H7 (cell line): ENCODE results near the gene PRR33. TPM values are rescaled to one million over a fixed set of nuclear protein-coding genes. Genes with fewer than 3 reads are reported as not detected.

ENCODE experiments used
- DNase-seq: peaks from one replicate; pipeline ENCODE4 v3.0.0; 2012
- H3K27me3 ChIP-seq: 2 replicates; pipeline ENCODE4 v1.6.0; 2011; ENCODE audit warnings: mild to moderate bottlenecking, low read length; ENCODE audit not compliant: control insufficient read depth, insufficient read depth
- H3K36me3 ChIP-seq: replicated peaks from 2 replicates; pipeline ENCODE4 v1.5.1; 2011; ENCODE audit warnings: low read length; ENCODE audit not compliant: control insufficient read depth, insufficient read depth
- H3K4me3 ChIP-seq: 2 replicates; pipeline ENCODE4 v1.5.1; 2011; ENCODE audit warnings: low read depth, mild to moderate bottlenecking, control low read depth, low read length, moderate library complexity; ENCODE audit not compliant: insufficient read depth
- total RNA-seq: library from RNA; depleted of rRNA; stranded (reverse); fragments of >200 nt; shearing (Covaris generic); gene quantifications from 2 replicates; pipeline ENCODE4 v1.2.3, GENCODE V29; 2014

PRR33 gene
- total RNA-seq, 1 experiment from 2014 or later, result not detected

DNA sequence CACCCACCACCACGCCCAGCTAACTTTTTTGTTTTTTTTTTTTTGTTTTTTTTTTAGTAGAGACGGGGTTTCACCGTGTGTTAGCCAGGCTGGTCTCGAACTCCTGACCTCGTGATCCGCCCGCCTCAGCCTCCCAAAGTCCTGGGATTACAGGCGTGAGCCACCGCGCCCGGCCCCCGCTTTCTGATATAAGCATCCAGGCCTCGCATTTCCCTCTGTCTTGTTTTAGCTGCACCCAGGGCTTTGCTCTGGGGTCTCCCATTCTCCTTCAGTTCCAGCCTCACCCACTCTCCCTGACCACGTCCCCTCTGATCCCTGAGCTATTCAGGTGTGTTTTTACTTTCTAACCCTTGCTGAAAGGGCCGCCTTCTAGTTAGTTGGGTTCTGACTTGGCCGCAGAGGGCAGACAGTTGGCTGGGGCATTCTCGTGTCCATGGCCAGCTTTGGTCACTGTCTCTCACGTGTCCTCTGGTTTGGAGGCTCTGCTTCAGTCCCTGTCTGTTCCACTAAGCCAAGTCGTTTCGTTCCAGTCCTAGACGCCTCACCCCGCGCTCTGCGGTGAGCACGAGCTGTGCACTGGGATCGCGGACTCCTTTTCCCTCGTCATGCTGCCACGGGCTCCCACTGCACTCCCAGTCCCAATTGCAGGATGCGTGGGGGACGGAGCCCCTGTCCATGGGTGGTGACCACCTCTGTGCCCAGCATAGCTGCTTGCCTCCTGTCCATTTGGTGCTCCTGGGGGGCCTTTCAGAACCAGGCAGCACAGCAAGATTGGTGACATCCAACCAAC, 21.8 kb upstream of the PRR33 start:
- H3K27me3 ChIP-seq, result no peaks in the 10 kb centered on the region
- H3K4me3 ChIP-seq, result no peak overlapping the region
- DNase-seq, result peak; percentile 40
- no peaks in the 10 kb centered on the region for H3K36me3 ChIP-seq

DNA sequence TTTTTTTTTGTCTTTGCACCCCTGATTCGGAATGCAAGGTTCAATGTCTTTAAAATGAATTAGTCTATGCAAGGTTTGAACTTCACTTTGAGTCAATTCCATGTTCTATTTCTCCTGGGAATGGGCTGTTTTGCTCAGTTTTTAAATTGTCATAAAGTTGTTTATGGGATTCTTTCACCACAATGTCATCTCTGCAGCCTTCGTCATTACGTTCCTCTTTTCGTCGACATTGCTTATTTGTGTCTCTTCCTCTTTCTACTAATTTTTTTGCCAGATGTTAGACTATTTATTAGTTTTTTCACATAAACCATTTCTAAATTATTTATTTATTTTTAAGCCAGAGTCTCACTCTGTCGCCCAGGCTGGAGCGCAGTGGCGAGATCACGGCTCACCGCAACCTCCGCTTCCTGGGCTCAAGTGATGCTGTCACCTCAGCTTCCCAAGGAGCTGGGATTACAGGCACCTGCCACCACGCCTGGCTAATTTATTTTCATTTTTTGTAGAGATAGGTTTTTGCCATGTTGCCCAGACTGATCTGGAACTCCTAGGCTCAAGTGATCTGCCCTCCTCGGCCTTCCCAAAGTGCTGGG, 20.7 kb upstream of the PRR33 start:
- H3K36me3 ChIP-seq, result no peaks in the 10 kb centered on the region

DNA sequence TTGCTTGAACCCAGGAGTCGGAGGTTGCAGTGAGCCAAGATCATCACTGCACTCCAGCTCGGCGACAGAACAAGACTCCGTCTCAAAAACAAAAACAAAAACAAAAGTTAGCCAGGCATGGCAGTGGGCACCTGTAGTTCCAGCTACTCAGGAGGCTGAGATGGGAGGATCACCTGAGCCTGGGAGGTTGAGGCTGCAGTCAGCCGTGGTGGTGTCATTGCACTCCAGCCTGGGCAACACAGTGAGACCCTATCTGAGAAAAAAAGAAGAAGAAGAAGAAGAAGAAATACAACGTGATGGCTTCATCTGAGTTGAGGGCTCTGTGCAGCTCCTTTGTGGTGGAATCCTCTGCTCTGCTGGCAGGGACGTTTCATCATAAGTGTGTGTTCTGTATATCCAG, 17.8 kb upstream of the PRR33 start:
- no peak for DNase-seq
- Histone ChIP-seq H3K27me3 (no peaks in the 10 kb centered on the region), H3K36me3 (no peaks in the 10 kb centered on the region), H3K4me3 (no peak overlapping the region)

More for the DNA sequence above, 20.7 kb upstream of the PRR33 start:
- Histone ChIP-seq H3K4me3 (no peak overlapping the region), H3K27me3 (no peaks in the 10 kb centered on the region)
- DNase-seq, result no peak

DNA sequence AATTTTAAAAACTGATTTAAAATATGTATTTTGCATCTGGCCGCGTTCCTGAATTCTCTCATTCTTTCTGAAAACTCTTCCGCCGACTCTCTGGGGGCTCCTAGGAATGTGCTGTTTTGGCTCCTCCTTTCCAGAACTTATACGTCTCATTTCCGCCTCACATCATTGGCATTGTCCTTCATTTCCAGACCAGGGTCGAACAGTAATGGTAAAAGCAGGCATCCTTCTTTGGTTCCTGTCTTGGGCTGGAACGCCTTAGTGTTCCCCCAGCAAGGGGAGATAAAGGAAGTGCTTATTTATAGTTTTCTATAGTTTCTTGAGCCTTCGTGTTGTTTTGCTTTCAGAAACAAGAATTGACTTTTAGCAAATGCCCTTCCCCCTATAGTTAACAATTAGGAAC, 16.9 kb upstream of the PRR33 start:
- no peaks in the 10 kb centered on the region for H3K27me3 ChIP-seq

DNA sequence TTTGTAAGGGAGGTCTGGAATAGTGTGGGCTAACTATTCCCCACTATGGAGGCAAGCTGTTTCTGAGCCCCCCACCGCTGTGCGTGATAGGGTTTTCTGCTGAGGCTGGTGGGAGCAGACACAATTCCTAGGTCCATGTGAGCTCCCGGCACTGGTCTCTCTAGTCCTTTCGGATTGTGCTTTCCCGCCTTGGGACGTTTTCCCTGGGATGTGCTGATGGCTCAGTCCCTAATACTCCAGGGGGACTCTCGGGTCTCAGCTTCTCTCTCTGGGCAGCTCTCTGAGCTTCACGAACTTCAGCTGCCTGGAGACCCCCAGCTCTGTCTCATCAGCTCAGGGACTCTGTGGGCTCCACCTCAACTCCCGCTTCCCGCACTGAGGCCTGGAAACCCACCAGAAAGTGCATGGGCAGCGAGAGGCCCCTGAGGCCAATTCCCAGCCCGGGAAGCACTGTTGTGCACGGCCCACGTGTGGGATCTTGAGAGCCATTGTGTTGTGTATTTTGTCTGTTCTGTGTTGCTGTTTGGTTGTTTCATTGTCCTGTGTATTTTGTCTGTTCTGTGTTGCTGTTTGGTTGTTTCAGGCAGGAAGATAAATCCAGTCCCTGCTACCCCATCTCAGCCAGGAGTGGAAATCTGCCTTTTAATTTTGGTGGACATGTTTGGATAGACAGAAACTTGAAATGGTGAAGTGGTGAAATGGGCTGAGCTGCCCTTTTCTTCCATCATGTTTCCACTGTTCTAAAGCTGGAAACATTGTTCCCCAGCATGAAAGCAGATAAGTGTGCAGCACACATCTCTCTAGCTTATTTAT, 15.1 kb upstream of the PRR33 start:
- Histone ChIP-seq H3K36me3 (no peaks in the 10 kb centered on the region), H3K27me3 (no peaks in the 10 kb centered on the region), H3K4me3 (no peak overlapping the region)
- DNase-seq, result peak; percentile 44

More for the DNA sequence above, 16.9 kb upstream of the PRR33 start:
- H3K4me3 ChIP-seq, result no peak overlapping the region
- DNase-seq, result peak; percentile 36
- no peaks in the 10 kb centered on the region for H3K36me3 ChIP-seq

DNA sequence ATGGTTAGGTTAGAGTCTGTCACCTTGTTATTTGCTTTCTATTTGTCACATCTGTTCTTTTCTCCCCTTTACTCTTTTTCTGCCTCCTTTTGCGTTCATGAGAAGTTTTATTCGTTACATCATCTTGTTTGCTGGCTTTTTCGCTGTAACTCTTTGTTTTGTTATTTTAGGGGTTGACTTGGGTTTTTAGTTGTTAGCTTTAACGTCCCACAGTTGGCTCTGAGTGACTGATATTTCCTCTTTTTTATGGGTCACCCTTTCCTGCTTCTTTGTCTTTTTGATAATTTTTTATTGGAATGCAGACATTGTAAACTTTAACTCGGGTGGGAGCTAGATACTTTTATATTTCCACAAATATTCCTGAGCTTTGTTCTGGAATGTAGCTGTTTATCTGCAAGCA, 14.5 kb upstream of the PRR33 start:
- H3K36me3 ChIP-seq, result no peaks in the 10 kb centered on the region
- H3K27me3 ChIP-seq, result no peaks in the 10 kb centered on the region
- DNase-seq, result no peak
- no peak overlapping the region for H3K4me3 ChIP-seq

DNA sequence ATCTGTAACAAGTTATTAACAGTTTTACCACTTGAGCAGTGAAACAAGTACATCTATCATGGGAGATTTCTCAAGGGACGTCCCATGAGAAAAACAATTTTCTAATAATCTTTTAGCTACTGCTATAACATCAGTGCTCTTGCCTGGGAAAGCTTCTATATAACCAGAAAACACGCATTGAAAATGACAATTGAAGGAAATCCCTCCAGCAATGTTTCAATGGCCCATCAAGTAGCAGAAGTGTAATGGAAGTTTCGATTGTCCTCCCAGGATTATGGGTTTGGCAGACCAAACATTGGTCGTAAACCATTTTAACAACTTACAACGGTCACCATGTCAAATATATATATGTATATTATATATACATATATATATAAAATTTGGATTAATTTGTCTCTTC, 8.0 kb upstream of the PRR33 start:
- H3K27me3 ChIP-seq, result no peaks in the 10 kb centered on the region; the same call in 1 of the 2 replicates
- no peak for DNase-seq
- H3K4me3 ChIP-seq, result no peak overlapping the region
- no peaks in the 10 kb centered on the region for H3K36me3 ChIP-seq

DNA sequence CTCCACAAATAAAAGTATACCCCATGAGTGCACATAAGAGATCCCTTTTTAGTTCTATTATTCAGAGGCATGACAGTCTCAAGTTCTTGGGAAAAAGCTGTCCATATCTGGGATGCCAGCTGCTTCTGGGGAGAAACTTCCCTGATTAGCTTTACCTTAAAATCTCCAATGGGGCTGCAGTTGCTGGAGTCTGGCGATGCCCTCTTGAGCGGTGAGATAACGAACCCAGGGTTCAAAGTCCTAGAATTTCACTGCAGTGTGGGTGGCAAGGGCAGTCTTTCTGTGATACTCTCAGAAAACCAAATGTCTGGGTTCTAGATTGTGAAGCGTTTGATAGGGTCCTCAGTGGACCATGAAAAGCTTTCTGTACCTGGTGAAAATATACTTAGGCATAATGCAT, 7.4 kb upstream of the PRR33 start:
- no peak overlapping the region for H3K4me3 ChIP-seq
- no peak for DNase-seq
- H3K27me3 ChIP-seq, result no peaks in the 10 kb centered on the region; the same call in 1 of the 2 replicates
- H3K36me3 ChIP-seq, result no peaks in the 10 kb centered on the region

DNA sequence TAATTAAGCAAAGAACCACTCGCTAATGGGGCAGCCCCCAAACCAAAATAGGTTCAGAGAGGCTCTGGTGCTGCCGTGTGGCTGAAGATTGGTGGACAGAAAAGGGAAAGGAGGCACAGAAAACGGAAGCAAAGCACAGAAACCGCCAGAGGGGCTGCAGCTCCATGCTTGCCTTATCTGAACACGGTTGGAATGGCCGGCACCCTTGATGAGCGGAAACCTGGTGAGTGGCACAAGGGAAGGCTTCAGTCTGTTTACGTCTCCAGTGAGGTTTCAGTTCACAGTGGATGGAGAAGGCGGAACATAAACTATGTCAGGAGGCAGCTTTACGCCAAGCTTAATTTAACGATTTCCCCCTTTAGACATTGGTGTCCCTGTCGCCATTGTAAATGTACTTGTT, 5.2 kb upstream of the PRR33 start:
- H3K36me3 ChIP-seq, result no peaks in the 10 kb centered on the region
- no peak for DNase-seq
- H3K27me3 ChIP-seq, result no peaks in the 10 kb centered on the region; the same call in 1 of the 2 replicates
- H3K4me3 ChIP-seq, result no peak overlapping the region

DNA sequence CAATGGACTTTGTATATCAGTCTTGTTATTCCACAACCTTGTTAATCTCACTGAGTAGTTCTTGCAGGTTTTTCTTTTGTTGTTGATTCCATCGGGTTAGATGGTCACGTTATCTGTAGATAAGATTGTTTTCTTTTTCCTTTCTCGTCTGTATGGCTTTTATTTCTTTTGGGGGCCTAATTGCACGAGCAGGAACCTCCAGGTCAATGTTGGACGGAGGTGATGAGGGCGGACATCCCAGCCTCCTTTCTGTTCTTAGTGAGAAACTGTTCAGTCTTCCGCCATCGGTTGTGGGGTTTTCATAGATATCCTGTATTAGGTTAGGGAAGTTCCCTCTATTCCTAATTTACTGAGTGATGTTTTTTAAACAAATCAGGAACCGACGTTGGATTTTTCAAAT, 4.8 kb upstream of the PRR33 start:
- no peak overlapping the region for H3K4me3 ChIP-seq
- no peaks in the 10 kb centered on the region; the same call in 1 of the 2 replicates for H3K27me3 ChIP-seq
- H3K36me3 ChIP-seq, result no peaks in the 10 kb centered on the region
- DNase-seq, result no peak

DNA sequence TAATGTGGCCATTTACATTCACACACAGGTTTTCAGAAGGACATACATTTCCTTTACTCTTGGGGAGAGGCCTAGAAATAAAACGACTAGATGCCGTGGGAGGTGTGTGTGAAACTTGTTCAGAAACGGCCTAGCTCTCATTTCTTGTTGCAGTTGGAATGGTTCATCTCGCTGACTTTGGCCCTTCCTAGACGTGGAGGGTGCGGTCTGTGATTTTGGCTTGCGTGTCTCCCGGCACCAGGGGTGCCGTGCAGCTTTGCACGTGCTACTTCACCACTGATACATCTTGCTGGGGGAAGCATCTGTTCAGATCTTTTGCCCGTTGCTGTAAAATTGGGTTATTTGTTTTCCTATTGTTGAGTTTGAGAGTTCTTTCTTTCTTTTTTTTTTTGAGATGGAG, 3.1 kb upstream of the PRR33 start:
- DNase-seq, result no peak
- Histone ChIP-seq H3K27me3 (no peaks in the 10 kb centered on the region; the same call in 1 of the 2 replicates), H3K4me3 (no peak overlapping the region), H3K36me3 (no peaks in the 10 kb centered on the region)

DNA sequence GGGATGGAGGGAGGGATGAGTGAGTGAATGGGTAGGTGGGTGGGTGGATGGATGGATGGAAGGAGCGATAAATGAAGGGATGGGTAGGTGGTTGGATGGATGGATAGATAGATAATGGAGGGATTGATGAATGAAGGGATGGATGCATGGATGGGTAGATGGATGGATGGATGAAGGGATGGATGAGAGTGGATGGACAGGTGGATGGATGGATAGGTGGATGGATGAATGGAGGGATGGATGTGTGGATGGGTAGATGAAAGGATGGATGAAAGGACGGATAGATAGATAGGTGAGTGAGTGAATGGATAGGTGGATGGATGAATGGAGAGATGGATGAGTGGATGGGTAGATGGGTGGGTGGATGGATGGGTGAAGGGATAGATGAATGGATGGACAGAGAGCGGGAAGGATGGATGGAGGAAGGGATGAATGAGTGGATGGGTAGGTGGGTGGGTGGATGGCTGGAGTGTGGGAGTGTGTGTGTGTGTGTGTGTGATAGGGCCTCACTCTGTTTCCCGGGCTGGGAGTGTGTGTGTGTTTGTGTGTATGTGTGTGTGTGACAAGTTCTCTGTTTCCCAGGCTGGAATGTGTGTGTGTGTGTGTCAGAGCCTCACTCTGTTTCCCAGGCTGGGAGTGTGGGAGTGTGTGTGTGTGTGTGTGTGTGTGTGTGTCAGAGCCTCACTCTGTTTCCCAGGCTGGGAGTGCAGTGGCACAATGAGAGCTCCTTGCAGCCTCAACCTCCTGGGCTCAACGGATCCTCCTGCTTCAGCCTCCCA, 2.1 kb upstream of the PRR33 start:
- no peaks in the 10 kb centered on the region; the same call in 1 of the 2 replicates for H3K27me3 ChIP-seq
- no peak overlapping the region for H3K4me3 ChIP-seq
- H3K36me3 ChIP-seq, result no peaks in the 10 kb centered on the region
- DNase-seq, result no peak

DNA sequence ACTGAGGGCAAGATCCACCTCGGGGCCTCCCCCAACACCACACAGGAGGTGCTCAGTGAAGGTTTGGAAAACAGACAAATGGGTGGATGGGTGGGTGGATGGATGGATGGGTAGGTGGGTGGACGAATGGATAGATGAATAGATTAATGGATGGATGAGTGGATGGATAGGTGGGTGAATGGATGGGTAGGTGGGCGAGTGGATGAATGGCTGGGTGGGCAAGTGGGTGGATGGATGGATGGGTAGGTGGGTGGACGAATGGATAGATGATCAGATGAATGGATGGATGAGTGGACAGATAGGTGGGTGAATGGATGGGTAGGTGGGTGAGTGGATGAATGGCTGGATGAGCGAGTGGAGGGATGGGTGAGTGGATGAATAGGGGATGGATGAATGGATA, 863 bp upstream of the PRR33 start:
- H3K27me3 ChIP-seq, result no peaks in the 10 kb centered on the region; the same call in 1 of the 2 replicates
- DNase-seq, result no peak
- no peaks in the 10 kb centered on the region for H3K36me3 ChIP-seq

DNA sequence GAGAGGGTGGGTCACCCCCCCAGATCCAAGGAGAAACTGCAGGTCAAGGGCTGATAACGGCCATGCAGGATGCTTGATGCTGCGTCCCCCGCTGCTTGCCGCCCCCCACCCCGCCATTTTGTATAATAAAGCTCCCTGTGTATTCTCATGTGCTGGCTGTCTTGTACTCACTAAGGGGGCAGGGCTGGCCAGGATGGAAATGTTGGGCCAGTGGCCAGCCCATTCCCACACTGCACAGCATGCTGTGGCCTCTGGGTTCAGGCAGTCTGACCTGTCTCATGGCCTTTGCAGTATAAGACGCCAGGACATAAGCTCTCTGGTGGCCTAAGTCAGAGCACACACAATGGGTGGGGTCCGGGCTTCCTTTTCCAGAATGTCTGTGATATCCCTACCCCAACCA, 421 bp upstream of the PRR33 start:
- Histone ChIP-seq H3K27me3 (no peaks in the 10 kb centered on the region; the same call in 1 of the 2 replicates), H3K36me3 (no peaks in the 10 kb centered on the region), H3K4me3 (no peak overlapping the region)
- DNase-seq, result no peak

More for the DNA sequence above, 863 bp upstream of the PRR33 start:
- no peak overlapping the region for H3K4me3 ChIP-seq
